Mammary epithelial cell (primary cell): ENCODE data around the gene ST3GAL6.

Source experiments
- EZH2 ChIP-seq: IDR thresholded peaks from 2 replicates; pipeline ENCODE4 v1.6.1; 2012; ENCODE audit warnings: low read length, inconsistent platforms, borderline replicate concordance
- TF ChIP-seq, protein P1 (sequence below), 2 donors: IDR thresholded peaks in 1 of 2; conservative IDR thresholded peaks in 1 of 2; 2 replicates each; pipeline ENCODE4 v1.5.1; 2011 to 2012; ENCODE audit warnings: inconsistent platforms in 2 of 2, low read length in 2 of 2, mild to moderate bottlenecking in 2 of 2, control low read depth in 1 of 2, low read depth in 1 of 2; ENCODE audit not compliant: insufficient read depth in 1 of 2; ENCODE audit errors: extremely low read depth in 1 of 2

DNA sequence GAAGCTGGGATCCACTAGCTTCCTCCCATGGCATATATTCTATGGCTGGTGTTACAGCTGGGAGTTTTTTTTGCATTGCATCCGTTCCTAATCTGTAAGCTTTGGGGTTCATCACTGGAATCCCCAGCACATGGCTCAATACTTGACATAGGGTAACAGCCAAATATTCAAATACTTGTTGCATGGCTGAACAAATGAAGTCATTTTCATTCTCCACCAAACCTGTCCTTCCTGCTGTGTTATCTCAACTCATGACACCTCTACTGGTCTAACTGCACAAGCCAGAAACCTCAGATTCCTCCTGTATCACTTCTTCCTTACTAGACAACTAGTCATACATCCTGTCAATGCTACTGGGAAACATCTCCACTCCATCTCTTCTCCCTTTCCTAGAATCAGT is 43.4 kb downstream of the ST3GAL6 start:
- no peak for TF ChIP-seq EZH2
- TF ChIP-seq, protein P1, sequence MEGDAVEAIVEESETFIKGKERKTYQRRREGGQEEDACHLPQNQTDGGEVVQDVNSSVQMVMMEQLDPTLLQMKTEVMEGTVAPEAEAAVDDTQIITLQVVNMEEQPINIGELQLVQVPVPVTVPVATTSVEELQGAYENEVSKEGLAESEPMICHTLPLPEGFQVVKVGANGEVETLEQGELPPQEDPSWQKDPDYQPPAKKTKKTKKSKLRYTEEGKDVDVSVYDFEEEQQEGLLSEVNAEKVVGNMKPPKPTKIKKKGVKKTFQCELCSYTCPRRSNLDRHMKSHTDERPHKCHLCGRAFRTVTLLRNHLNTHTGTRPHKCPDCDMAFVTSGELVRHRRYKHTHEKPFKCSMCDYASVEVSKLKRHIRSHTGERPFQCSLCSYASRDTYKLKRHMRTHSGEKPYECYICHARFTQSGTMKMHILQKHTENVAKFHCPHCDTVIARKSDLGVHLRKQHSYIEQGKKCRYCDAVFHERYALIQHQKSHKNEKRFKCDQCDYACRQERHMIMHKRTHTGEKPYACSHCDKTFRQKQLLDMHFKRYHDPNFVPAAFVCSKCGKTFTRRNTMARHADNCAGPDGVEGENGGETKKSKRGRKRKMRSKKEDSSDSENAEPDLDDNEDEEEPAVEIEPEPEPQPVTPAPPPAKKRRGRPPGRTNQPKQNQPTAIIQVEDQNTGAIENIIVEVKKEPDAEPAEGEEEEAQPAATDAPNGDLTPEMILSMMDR (conservative IDR thresholded peaks at IDR 0.05 in 1 of 2, IDR thresholded peaks at IDR 0.05 in 1 of 2; ENCODE audit: extremely low read depth in 1 of 2, insufficient read depth in 1 of 2, low read depth in 1 of 2, low read length in 2 of 2), result no peak
